Hepatic stellate cell (primary cell): Measurements from ENCODE around the gene BTBD9.

Experiments used
- DNase-seq: peaks from one replicate; pipeline ENCODE4 v3.0.0; 2011; ENCODE audit warnings: low spot score

Gene BTBD9

DNA sequence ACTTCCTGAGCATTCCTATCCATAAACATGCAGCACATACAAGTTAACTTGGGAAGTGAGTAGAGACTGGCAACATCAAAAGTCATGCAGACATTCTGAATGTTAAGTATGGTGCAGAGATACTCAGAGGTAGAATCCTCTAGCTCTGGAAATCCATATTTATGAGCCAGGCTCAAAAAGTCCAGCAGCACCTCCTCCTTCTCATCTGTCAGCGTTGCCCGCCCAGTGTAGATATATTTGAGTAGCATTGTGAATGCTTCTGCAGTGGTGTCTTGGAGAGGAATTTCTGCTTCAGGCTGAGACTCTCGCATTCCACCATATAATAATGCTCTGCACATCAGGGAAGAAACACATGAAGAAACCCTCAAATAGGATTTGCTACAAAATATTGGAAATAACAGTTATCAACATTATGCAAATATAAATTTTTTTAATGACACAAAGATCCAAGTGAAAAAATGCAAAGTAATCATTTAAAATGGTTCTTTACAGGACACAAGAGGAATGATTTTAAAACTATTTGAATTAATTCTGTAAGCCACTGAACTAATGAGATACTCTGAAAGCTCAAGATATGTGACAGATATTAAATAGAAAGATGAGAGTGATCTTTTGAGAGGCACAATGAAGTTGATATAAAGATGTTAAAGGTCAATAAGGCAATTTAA lies 45.6 kb downstream of the BTBD9 start:
- DNase-seq = no peak

DNA sequence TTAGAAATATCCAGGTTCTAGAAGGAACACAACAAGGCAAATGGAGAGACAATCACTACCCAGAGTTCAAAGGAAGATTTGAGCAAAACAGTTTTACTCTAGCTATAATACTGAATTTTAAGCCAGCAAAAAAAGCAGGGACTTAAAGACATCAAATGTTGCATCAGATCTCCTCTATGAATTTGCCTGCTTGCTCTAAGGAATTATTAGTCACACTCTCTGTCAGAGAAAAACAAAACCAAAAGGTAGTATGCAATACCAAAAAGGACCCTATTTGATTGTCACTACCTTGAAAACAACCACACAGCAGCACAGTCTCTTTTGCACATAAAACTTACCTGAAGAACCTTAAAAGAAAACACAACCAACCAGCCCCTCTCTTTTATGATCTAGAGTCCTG lies 46.3 kb downstream of the BTBD9 start:
- DNase-seq = no peak

- DNase-seq = no peak
Measured at GRCh38 chr6:38591439-38591838, 48.3 kb downstream of the BTBD9 start.

DNA sequence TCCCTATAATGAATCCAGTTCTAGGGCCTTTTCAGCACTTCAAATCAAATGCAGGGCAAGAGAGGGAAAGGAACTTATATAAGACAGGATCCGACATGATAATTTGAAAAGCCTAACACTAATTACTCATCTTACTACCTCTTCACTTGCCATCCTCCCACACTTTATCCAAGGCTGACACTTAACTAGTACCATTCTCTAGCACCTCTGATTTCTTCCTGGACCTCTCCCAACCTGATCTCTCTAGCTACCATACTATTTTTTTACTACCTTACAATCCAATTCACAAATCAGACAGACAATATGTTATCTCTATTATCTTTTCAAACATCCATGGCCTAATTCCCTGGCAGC lies 50.4 kb downstream of the BTBD9 start:
- no peak for DNase-seq

- DNase-seq = peak; percentile 13
Measured at GRCh38 chr6:38588631-38589366, 50.9 kb downstream of the BTBD9 start.

DNA sequence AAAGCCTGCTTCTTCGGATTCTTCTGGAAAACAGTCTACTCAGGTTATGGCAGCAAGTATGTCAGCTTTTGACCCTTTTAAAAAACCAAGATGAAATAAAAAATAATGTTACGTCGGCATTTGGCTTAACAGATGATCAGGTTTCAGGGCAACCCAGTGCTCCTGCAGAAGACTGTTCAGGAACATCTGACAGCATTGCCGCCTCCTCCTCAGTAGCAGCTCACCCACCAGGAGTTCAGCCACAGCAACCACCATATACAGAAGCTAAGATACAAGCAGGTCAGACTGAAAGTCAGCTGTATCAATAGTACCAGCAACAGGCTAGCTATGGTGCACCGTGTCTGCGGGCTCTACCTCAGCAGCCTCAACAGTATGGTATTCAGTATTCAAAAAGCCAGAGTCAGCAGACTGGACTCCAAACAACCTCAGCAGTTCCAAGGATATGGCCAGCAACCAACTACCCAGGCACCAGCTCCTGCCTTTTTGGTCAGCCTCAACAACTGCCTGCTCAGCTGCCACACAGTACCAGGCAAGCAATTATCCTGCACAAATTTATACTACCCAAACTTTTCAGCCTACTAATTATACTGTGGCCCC lies 51.9 kb downstream of the BTBD9 start:
- DNase-seq = no peak

DNA sequence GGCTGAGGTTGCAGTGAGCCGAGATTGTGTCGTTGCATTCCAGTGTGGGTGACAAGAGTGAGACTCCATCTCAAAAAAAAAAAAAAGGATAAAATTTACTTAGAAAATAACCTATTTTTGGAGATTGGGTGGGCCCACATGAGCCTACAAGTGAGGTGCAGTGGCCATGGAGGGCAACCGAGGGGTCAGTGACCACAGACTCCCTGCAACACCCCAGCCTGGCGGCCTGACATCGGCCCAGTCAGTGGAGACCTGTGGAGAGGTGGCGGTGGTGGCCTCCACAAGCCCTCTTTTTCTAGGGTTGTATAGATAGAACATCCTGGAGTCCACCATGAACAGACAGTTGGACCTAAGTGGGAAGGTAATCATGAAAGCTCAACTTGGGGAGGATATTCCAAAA lies 52.7 kb downstream of the BTBD9 start:
- DNase-seq = no peak

DNA sequence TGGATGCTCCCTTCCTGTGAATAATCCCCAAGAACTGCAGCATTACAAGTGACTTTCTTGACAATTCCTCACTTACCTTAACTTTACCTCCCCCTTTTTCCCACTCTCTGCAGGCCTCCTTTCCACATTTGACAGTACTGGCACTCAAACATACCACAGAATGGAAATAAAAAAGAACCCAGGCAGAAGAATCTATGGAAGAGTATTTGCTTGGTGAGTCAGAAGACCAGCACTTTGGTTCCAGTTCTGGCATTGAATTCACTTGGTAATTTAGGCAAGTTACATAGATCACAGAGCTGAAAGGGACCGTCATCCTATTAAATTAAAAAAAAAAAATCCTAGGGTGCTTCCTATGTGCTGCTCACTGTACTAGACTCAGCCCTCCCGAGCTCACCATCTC lies 55.0 kb downstream of the BTBD9 start:
- no peak for DNase-seq

GRCh38 chr6:38583523-38583922 lies 56.2 kb downstream of the BTBD9 start:
- no peak for DNase-seq

- DNase-seq = no peak
Measured at GRCh38 chr6:38580030-38580429, 59.7 kb downstream of the BTBD9 start.

- no peak for DNase-seq
Measured at GRCh38 chr6:38579010-38579628, 60.6 kb downstream of the BTBD9 start.

DNA sequence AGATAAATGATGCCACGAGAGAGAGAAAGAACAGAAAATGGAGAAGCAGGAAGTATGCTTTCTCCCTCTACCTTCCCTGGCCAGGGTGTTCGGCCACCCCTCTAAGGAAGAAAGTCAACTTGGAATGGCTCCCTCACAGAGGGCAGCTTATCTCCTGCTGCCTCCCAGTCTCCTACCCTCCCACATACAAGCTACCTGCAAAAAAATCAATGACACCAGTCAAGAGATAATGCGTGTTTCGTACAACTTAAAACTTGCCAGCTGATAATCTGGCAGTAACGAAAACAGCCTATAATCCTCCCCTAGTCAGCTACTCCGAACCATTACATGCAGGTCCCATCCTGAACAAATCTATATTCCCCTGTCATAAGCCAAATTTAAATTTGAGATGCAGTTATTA lies 61.7 kb downstream of the BTBD9 start:
- no peak for DNase-seq

- no peak for DNase-seq
Measured at GRCh38 chr6:38577492-38577891, 62.2 kb downstream of the BTBD9 start.

DNA sequence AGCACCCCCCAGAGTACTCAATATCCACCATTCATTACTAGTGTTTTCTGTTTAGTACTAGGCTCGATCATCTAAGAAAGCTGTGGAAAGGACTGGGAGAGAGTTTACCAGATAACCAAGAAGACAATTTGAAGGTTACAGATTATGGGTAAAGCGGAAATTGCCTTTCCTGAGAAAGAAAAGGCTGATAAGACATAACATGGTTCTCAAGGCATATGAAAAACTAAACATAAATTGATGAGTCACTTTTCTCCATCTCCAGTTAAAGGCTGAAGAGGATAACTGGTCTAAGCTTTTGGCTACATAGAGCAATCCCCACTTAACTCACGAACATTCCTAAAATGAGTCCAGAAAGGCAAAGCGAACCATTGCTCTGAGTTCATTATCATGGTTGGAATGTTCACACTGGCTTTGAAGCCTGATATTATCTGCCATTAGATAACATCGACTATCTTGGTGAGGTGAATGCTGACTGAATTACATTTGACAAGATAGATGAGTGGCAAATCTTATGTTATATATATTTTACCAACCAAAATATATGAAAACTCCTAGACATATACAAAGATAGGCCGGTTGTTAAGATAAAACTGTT lies 65.8 kb downstream of the BTBD9 start:
- no peak for DNase-seq

DNA sequence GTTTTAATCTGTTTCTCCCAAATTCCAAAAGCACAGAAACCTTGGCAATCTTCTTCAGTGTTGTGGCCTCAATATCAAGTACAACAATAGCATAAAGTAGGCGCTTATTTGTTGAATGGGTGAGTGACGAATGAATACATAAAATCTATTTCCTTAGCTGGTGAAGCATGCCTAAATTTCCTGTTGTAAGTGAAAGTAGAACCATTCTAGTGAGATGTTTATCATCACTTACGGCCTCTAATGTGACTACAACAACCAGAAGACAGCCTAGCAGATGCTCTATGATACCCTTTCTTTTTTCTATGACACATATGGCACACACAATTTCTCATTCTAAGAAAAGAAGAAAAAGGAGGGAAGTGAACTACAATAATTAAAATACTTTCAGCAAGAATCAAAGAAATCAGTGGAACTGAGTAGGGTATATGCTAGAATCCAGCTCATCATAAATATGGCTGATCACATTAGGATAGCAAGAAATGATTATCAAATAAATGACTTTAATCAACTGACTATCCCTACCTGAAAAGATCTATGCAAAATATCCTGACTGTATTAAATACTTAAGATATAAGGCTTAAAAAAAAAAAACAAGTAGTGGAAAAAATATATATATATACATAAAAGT lies 67.4 kb downstream of the BTBD9 start:
- no peak for DNase-seq

- no peak for DNase-seq
Measured at GRCh38 chr6:38571721-38572120, 68.0 kb downstream of the BTBD9 start.

GRCh38 chr6:38570750-38571149 lies 69.0 kb downstream of the BTBD9 start:
- no peak for DNase-seq

- peak; percentile 22 for DNase-seq
Measured at GRCh38 chr6:38567436-38567835, 72.3 kb downstream of the BTBD9 start.

DNA sequence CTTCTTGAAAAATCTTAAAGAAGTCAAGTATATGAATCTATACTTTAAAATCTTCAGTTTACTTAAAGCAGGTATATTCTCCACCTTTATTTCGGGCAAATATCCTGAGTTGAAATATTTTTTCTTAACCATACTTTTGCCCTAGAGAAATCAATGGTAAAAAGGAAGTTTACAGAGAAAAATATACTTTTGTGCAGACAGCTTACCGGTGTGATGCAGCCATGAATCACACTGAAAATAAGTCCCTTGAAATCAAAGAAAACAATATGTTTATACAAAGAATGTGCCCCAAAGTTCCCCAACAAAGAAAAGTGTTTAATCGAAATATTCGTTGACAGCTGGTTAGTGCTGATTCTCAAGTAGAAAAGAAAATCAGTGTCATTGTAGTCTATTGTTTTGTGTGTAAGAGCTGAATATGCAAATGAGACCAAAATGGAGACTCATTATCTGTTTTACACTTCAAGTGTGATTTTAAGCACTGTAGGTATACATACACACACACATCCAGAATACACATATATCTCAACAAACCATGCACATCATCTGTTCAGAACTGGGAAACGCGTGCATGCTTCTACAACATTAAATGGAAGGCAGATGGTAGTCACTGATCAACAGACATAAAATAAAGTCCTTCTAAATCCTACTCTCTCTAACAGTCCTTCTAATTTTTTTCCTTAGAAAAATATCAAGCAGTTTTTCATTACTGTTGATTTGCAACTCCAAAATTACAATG lies 73.3 kb downstream of the BTBD9 start:
- DNase-seq = no peak

DNA sequence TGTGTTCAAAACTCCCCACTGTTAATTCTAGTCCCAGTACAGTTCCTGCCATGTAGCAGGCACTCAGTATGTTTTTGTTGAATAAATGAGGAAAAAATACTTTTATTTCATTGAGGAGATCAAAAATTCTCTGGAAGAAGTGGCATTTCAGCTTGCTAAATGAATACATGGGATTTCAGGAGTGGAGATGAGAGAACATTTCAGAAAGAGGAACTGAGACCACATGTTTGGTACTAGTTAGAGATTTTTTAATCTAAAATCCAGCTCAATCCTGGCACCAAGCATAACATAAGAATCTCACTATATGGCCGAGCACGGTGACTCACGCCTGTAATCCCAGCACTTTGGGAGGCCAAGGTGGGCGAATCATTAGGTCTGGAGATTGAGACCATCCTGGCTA lies 75.4 kb downstream of the BTBD9 start:
- no peak for DNase-seq

GRCh38 chr6:38555606-38556005 lies 84.1 kb downstream of the BTBD9 start:
- DNase-seq = no peak
